GM23338 (cell line): Measurements from ENCODE around the gene PVALEF.

ENCODE experiments used
- CREB1 ChIP-seq: fragments of 250-450 bp; sonication (Bioruptor Pico); IDR thresholded peaks from 2 replicates; pipeline ENCODE4 v1.5.0; 2020; ENCODE audit warnings: low read depth, mild to moderate bottlenecking, moderate library complexity
- EZH2 ChIP-seq: fragments of 200-600 bp; sonication (generic); IDR thresholded peaks from one replicate; pipeline ENCODE4 v1.8.0; 2017; ENCODE audit warnings: antibody characterized with exemption, mild to moderate bottlenecking, low read depth; ENCODE audit not compliant: unreplicated experiment
- EZH2phosphoT487 ChIP-seq: fragments of 200-600 bp; sonication (generic); IDR thresholded peaks from one replicate; pipeline ENCODE4 v1.8.1; 2018; ENCODE audit warnings: antibody characterized with exemption; ENCODE audit not compliant: unreplicated experiment
- JUNB ChIP-seq: IDR thresholded peaks from one replicate; pipeline ENCODE4 v1.6.1; 2016; ENCODE audit warnings: antibody characterized with exemption; ENCODE audit not compliant: unreplicated experiment
- NANOG ChIP-seq: IDR thresholded peaks from 2 replicates; pipeline ENCODE4 v1.6.1; 2016; ENCODE audit warnings: antibody characterized with exemption, borderline replicate concordance
- POLR2AphosphoS5 ChIP-seq: IDR thresholded peaks from 2 replicates; pipeline ENCODE4 v1.6.1; 2016; ENCODE audit warnings: antibody characterized with exemption, low read depth
- STAT1 ChIP-seq: IDR thresholded peaks from one replicate; pipeline ENCODE4 v1.6.1; 2016; ENCODE audit warnings: antibody characterized with exemption; ENCODE audit not compliant: unreplicated experiment
- ZNF331 ChIP-seq: fragments of 250-450 bp; sonication (Bioruptor Pico); IDR thresholded peaks from 2 replicates; pipeline ENCODE4 v1.5.0; 2020; ENCODE audit warnings: low read depth, mild to moderate bottlenecking, moderate library complexity
- TF ChIP-seq, protein P1 (sequence below), 2 experiments: fragments of 200-600 bp in 1 of 2; sonication (generic) in 1 of 2; conservative IDR thresholded peaks; 2 replicates each; pipeline versions ENCODE4 v1.5.1 to v1.6.1; 2016 to 2017; ENCODE audit warnings: antibody characterized with exemption in 2 of 2, low read depth in 2 of 2, mild to moderate bottlenecking in 2 of 2, moderate library complexity in 1 of 2
- TF ChIP-seq, protein P2 (sequence below): IDR thresholded peaks from one replicate; pipeline ENCODE4 v1.6.1; 2018; ENCODE audit warnings: antibody characterized with exemption; ENCODE audit not compliant: unreplicated experiment

DNA sequence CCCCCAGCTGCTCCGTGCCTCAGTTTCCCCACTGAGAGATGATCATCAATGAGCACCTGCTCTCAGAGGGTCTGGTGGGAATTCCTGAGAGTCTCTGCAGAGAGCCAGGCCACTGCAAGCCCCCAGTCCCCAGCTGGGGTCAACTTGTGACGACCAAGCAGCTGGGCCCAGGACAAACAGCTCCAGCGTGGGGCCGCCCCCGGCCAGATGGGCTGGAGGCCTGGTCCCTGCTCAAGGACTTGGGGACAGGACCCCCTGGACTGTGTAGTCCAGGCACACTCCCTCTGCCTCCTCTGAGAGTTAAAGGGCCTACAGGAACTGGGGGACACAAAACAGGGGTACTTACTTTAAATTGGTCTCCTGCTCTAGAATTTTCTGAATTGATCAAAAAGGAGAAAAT lies 17.3 kb downstream of the PVALEF start:
- TF ChIP-seq, protein P1, sequence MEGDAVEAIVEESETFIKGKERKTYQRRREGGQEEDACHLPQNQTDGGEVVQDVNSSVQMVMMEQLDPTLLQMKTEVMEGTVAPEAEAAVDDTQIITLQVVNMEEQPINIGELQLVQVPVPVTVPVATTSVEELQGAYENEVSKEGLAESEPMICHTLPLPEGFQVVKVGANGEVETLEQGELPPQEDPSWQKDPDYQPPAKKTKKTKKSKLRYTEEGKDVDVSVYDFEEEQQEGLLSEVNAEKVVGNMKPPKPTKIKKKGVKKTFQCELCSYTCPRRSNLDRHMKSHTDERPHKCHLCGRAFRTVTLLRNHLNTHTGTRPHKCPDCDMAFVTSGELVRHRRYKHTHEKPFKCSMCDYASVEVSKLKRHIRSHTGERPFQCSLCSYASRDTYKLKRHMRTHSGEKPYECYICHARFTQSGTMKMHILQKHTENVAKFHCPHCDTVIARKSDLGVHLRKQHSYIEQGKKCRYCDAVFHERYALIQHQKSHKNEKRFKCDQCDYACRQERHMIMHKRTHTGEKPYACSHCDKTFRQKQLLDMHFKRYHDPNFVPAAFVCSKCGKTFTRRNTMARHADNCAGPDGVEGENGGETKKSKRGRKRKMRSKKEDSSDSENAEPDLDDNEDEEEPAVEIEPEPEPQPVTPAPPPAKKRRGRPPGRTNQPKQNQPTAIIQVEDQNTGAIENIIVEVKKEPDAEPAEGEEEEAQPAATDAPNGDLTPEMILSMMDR (conservative IDR thresholded peaks at IDR 0.05; ENCODE audit: low read depth in 2 of 2): no peak
- TF ChIP-seq JUNB (no peak), EZH2phosphoT487 (no peak), EZH2 (no peak), STAT1 (no peak), POLR2AphosphoS5 (no peak), ZNF331 (CRISPR knock-in tag) (no peak), NANOG (no peak), CREB1 (CRISPR knock-in tag) (no peak)
- TF ChIP-seq, protein P2, sequence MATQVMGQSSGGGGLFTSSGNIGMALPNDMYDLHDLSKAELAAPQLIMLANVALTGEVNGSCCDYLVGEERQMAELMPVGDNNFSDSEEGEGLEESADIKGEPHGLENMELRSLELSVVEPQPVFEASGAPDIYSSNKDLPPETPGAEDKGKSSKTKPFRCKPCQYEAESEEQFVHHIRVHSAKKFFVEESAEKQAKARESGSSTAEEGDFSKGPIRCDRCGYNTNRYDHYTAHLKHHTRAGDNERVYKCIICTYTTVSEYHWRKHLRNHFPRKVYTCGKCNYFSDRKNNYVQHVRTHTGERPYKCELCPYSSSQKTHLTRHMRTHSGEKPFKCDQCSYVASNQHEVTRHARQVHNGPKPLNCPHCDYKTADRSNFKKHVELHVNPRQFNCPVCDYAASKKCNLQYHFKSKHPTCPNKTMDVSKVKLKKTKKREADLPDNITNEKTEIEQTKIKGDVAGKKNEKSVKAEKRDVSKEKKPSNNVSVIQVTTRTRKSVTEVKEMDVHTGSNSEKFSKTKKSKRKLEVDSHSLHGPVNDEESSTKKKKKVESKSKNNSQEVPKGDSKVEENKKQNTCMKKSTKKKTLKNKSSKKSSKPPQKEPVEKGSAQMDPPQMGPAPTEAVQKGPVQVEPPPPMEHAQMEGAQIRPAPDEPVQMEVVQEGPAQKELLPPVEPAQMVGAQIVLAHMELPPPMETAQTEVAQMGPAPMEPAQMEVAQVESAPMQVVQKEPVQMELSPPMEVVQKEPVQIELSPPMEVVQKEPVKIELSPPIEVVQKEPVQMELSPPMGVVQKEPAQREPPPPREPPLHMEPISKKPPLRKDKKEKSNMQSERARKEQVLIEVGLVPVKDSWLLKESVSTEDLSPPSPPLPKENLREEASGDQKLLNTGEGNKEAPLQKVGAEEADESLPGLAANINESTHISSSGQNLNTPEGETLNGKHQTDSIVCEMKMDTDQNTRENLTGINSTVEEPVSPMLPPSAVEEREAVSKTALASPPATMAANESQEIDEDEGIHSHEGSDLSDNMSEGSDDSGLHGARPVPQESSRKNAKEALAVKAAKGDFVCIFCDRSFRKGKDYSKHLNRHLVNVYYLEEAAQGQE: no peak
